Spleen (tissue), 11 donors: ENCODE measurements around the gene AQP2. TPM values are rescaled to one million over a fixed set of nuclear protein-coding genes. Genes with fewer than 3 reads are reported as not detected.

Experiments used
- DNase-seq: peaks from one replicate; pipeline ENCODE4 v3.0.0-alpha.2; 2020
- H3K27ac ChIP-seq, 8 donors: fragments of 200-600 bp; sonication (generic) in 7 of 8; 1 replicate in 4 of 8; 2 replicates in 4 of 8; pipeline versions ENCODE4 v1.5.0 to v1.8.0; 2016 to 2021; ENCODE audit warnings: inconsistent platforms in 4 of 8, mild to moderate bottlenecking in 4 of 8, moderate library complexity in 1 of 8
- H3K27me3 ChIP-seq, 7 donors: fragments of 200-600 bp; sonication (generic) in 6 of 7; replicated peaks in 1 of 7; 1 replicate in 4 of 7; 2 replicates in 3 of 7; pipeline versions ENCODE4 v1.5.0 to v1.8.0; 2016 to 2021; ENCODE audit warnings: inconsistent platforms in 3 of 7, mild to moderate bottlenecking in 1 of 7
- H3K36me3 ChIP-seq, 6 donors: fragments of 200-600 bp; sonication (generic) in 5 of 6; 1 replicate in 4 of 6; 2 replicates in 2 of 6; pipeline versions ENCODE4 v1.5.0 to v1.8.0; 2016 to 2021; ENCODE audit warnings: inconsistent platforms in 2 of 6
- H3K4me1 ChIP-seq, 6 donors: fragments of 200-600 bp; sonication (generic) in 5 of 6; 1 replicate in 3 of 6; 2 replicates in 3 of 6; pipeline versions ENCODE4 v1.5.0 to v1.8.0; 2016 to 2021; ENCODE audit warnings: inconsistent platforms in 3 of 6
- H3K4me3 ChIP-seq, 8 donors: fragments of 200-600 bp; sonication (generic) in 7 of 8; 1 replicate in 4 of 8; 2 replicates in 4 of 8; pipeline versions ENCODE4 v1.5.0 to v1.8.0; 2016 to 2021; ENCODE audit warnings: inconsistent platforms in 4 of 8, mild to moderate bottlenecking in 4 of 8, moderate library complexity in 2 of 8
- H3K9me3 ChIP-seq, 8 donors: fragments of 200-600 bp; sonication (generic) in 7 of 8; 1 replicate in 4 of 8; 2 replicates in 4 of 8; pipeline versions ENCODE4 v1.5.0 to v1.8.0; 2016 to 2021; ENCODE audit warnings: inconsistent platforms in 4 of 8
- POLR2A ChIP-seq, 3 donors: fragments of 450-650 bp; IDR thresholded peaks; one replicate each; pipeline ENCODE4 v1.5.1; 2017; ENCODE audit warnings: antibody characterized with exemption in 3 of 3, mild to moderate bottlenecking in 1 of 3
- POLR2AphosphoS5 ChIP-seq, 3 donors: sonication (generic); formaldehyde crosslinking; IDR thresholded peaks; one replicate each; pipeline ENCODE4 v1.5.1; 2017; ENCODE audit warnings: antibody characterized with exemption in 3 of 3
- WGBS, 5 donors: extraction: QIAGEN DNeasy Blood & Tissue Kit in 3 of 5; methylation state at CpG; one replicate each; pipeline versions ENCODE4 v1.1.5 to v1.1.7; 2013 to 2018; 5-methylcytosine and 5-hydroxymethylcytosine counted together
- intact Hi-C: fragments of 100-400 bp; cut with DNase I; formaldehyde crosslinking; loops from one replicate; pipeline ENCODE4 v1.15.0; 2023; ENCODE audit warnings: low total_unique reads
- polyA plus RNA-seq, 3 donors: library from polyadenylated mRNA; stranded (reverse); fragments of 200-250 nt; gene quantifications; one replicate each; pipeline ENCODE4 v1.2.1, GENCODE V29; 2013
- total RNA-seq, 7 donors: library from RNA; depleted of rRNA in 3 of 7; stranded (reverse); fragments of >200 nt in 3 of 7; fragmentation: NEBNext Ultra II Directional in 4 of 7; extraction: Animal tissue kit (Norgen Biotek cat#: 25700) in 4 of 7; gene quantifications; one replicate each; pipeline versions ENCODE4 v1.1.0 to v1.2.1, GENCODE V29; 2016 to 2021
- TF ChIP-seq, protein P1 (sequence below), 11 experiments: fragments of 200-600 bp in 7 of 11; fragments of 450-650 bp in 4 of 11; sonication (generic) in 4 of 11; IDR thresholded peaks in 8 of 11; conservative IDR thresholded peaks in 3 of 11; 1 replicate in 7 of 11; 2 replicates in 4 of 11; pipeline versions ENCODE4 v1.4.0 to v1.8.0; 2016 to 2021; ENCODE audit warnings: antibody characterized with exemption in 11 of 11, inconsistent platforms in 4 of 11, mild to moderate bottlenecking in 1 of 11
- donor health status: healthy with polysubstance abuse.
- donor health status: DM: no; HTN: no; CAD: no; lungs with moderate emphysema.
- donor health status: DM: no; HTN: no; CAD: no.
- donor health status: Bipolar disorder and iron deficiency.
- donor health status: healthy.
- donor health status: DM: no; HTN: no; CAD: no.
- donor health status: DM: yes; HTN: yes; CAD: no.

AQP2 gene
- total and polyA plus RNA-seq, 10 donors, result not detected

DNA sequence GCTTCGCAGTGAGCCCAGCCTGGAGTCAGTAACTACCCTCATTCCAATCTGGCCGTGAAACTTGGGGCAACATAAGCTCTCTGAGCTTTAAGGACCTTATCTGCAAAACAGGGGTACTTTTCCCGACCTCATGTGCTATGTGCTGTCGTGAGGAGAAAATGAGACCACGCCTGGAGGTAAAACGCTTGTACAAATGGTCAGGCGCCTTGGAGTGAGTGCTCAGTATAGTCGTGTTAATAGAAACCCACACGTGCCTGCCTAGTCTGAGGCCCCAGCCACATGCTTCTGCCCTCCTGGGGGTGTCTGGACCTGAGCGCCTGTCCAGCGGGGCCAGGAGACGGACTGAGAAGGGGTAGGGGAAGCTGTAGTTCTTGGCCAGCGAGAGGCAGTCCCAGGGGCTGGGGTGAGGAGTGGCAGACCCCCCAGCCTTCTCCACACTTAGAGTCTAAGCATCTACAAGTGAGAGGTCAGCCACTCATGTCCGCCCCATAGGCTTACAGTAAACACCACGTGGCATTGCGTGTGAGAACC lies 16.0 kb downstream of the AQP2 start:
- Histone ChIP-seq H3K9me3 (no peaks in the 10 kb centered on the region), H3K4me1 (peaks cover 7 to 18% (median 13%) of the 10 kb centered on the region in 6 donors), H3K27ac (no peak overlapping the region), H3K36me3 (no peaks in the 10 kb centered on the region), H3K27me3 (peaks cover 0 to 100% (median 20%) of the 10 kb centered on the region in 7 donors), H3K4me3 (peak overlapping the region in 2 of 8 donors; percentile 37 to 72)
- TF ChIP-seq POLR2A (IDR thresholded peaks at IDR 0.05) (no peak), POLR2AphosphoS5 (IDR thresholded peaks at IDR 0.05) (no peak)
- TF ChIP-seq, protein P1, sequence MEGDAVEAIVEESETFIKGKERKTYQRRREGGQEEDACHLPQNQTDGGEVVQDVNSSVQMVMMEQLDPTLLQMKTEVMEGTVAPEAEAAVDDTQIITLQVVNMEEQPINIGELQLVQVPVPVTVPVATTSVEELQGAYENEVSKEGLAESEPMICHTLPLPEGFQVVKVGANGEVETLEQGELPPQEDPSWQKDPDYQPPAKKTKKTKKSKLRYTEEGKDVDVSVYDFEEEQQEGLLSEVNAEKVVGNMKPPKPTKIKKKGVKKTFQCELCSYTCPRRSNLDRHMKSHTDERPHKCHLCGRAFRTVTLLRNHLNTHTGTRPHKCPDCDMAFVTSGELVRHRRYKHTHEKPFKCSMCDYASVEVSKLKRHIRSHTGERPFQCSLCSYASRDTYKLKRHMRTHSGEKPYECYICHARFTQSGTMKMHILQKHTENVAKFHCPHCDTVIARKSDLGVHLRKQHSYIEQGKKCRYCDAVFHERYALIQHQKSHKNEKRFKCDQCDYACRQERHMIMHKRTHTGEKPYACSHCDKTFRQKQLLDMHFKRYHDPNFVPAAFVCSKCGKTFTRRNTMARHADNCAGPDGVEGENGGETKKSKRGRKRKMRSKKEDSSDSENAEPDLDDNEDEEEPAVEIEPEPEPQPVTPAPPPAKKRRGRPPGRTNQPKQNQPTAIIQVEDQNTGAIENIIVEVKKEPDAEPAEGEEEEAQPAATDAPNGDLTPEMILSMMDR (IDR thresholded peaks at IDR 0.05 in 8 of 11, conservative IDR thresholded peaks at IDR 0.05 in 3 of 11), result no peak
- intact Hi-C loops, result loop anchor here (5.0 kb wide), 1 partner anchor 91 kb away; the partner anchor contains the start of gene ASIC1
- 31 to 37% (median 33%) methylated on average over 13 to 16 of the region's 16 CpGs for WGBS, 5 donors
- no peak for DNase-seq

DNA sequence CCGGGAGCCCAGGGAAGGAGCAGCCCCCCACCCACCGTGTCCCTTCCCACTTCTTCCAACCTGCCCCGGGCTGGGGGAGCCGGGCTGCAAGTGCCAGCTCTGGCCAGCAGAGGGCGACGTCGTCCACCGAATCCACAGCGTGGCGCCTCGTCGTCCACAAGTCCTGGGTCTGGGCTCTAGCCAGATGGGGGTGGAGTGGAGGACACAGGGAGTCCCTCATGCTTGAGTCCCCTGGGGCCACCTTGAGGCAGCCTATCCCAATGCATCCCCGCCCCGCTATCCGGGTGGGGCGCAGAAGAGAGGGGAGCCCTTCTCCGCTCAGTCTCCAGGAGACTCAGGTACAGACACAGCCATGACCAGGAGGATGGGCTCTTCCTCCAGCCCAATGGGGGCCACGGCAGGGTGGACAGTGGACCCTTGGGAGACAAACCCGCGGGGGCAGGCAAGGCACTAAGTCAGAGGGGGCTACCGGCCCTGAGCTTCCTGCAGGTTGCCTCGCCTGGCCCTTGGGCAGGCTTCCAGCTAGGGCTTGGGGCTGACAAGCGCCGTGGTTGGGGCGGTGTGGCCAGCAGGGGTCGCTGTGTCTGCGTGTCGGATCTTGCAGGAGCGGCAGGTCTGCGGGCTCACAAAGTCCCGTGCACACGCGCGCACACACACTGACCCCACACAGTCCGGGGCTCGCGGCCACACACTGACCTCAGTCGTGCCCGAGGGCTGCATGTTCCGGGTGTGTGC lies 16.7 kb downstream of the AQP2 start:
- 0 to 2% (median 2%) methylated on average over 16 to 40 of the region's 40 CpGs for WGBS, 5 donors
- peak; percentile 98 for DNase-seq
- TF ChIP-seq POLR2A (IDR thresholded peaks at IDR 0.05) (no peak), POLR2AphosphoS5 (IDR thresholded peaks at IDR 0.05) (peak; percentile 1 to 69 (median 35))
- TF ChIP-seq, protein P1 (IDR thresholded peaks at IDR 0.05 in 8 of 11, conservative IDR thresholded peaks at IDR 0.05 in 3 of 11), result peak; percentile 87 to 97 (median 93)
- no peak overlapping the region for H3K27ac ChIP-seq
- H3K27me3 ChIP-seq, result peaks cover 0 to 94% (median 19%) of the 10 kb centered on the region in 7 donors
- H3K4me1 ChIP-seq, result peaks cover 7 to 24% (median 13%) of the 10 kb centered on the region in 6 donors
- intact Hi-C loops, result loop anchor here (5.0 kb wide), 1 partner anchor 90 kb away; the partner anchor contains the start of gene ASIC1
- no peaks in the 10 kb centered on the region for H3K9me3 ChIP-seq
- H3K4me3 ChIP-seq, result peak overlapping the region; percentile 1 to 72 (median 34)
- H3K36me3 ChIP-seq, result no peaks in the 10 kb centered on the region

DNA sequence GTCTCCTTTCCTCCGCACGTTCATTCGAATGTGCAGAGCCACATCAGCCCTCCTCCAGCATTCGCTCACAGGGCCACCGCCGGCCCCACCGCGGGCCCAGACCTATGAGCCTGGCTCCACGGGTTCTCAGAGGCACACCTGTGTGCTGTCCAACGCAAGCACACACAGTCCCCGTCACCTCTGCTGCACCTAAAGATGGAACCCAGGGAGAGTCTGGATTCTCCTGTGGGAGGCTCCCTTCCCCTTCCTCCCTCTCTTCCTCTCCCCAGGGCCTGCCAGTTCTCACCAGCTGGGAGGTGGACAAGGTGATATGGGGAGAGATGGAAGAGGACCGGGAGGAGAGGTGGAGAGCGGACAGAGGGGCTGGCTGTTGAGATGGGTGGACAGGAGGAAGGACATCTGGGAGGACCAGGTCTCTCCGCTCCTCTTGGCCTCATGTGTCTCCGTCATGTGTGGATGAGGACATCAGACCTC lies 17.3 kb downstream of the AQP2 start:
- Histone ChIP-seq H3K27me3 (peaks cover 0 to 91% (median 19%) of the 10 kb centered on the region in 7 donors), H3K4me1 (peaks cover 7 to 24% (median 13%) of the 10 kb centered on the region in 6 donors), H3K36me3 (no peaks in the 10 kb centered on the region), H3K9me3 (no peaks in the 10 kb centered on the region), H3K27ac (no peak overlapping the region), H3K4me3 (peak overlapping the region in 6 of 8 donors; percentile 28 to 72 (median 36))
- DNase-seq, result no peak
- 34 to 54% (median 38%) methylated on average over 10 to 15 of the region's 15 CpGs for WGBS, 5 donors
- TF ChIP-seq, protein P1 (IDR thresholded peaks at IDR 0.05 in 8 of 11, conservative IDR thresholded peaks at IDR 0.05 in 3 of 11), result no peak
- TF ChIP-seq POLR2A (IDR thresholded peaks at IDR 0.05), result no peak
- TF ChIP-seq POLR2AphosphoS5 (IDR thresholded peaks at IDR 0.05), result no peak
- intact Hi-C loops, result loop anchor here (5.0 kb wide), 1 partner anchor 89 kb away; the partner anchor contains the start of gene ASIC1

DNA sequence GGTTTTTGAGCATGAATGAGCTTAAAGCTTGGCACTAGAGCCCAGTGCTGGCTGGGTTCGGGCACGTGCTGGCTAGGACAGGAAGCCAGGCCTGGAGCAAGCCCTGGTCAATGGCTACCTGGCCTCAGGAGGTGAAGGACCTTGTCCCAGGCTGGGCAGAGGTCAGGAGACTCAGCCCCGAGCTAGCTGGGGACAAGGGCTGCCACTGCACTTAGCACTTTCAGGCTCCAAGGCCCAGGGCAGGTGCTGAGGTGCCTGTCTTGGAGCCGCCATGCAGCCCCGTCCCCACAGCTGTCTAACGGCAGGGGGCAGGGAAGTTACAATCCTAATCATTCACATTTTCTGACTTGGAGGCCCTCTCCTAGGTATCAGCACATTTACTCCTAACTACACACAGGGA lies 17.9 kb downstream of the AQP2 start:
- intact Hi-C loops, result loop anchor here (5.0 kb wide), 1 partner anchor 89 kb away; the partner anchor contains the start of gene ASIC1
- peaks cover 0 to 91% (median 19%) of the 10 kb centered on the region in 7 donors for H3K27me3 ChIP-seq
- no peak for DNase-seq

More for the DNA sequence above, 17.9 kb downstream of the AQP2 start:
- WGBS, 5 donors, result 69 to 93% (median 84%) methylated on average over 3 to 6 of the region's 6 CpGs
- Histone ChIP-seq H3K4me1 (peaks cover 7 to 24% (median 13%) of the 10 kb centered on the region in 6 donors), H3K36me3 (no peaks in the 10 kb centered on the region), H3K27ac (no peak overlapping the region), H3K9me3 (no peaks in the 10 kb centered on the region), H3K4me3 (no peak overlapping the region)
- no peak for TF ChIP-seq POLR2AphosphoS5 (IDR thresholded peaks at IDR 0.05)
- TF ChIP-seq, protein P1 (IDR thresholded peaks at IDR 0.05 in 8 of 11, conservative IDR thresholded peaks at IDR 0.05 in 3 of 11), result no peak
- no peak for TF ChIP-seq POLR2A (IDR thresholded peaks at IDR 0.05)
